Endothelial cell of umbilical vein (primary cell): ENCODE data around the gene CEMP1.
"Not testable (repeated sequence)": the region's sequence is repeated elsewhere in the genome, so short reads cannot be mapped to it uniquely, and the experiment has no call there.

Experiments
- FOS ChIP-seq: IDR thresholded peaks from 2 replicates; pipeline ENCODE4 v1.6.1; 2011; ENCODE audit warnings: mild to moderate bottlenecking, low read length, moderate library complexity, borderline replicate concordance; ENCODE audit not compliant: insufficient read depth
- MYC ChIP-seq: IDR thresholded peaks from one replicate; pipeline ENCODE4 v1.6.1; 2011; ENCODE audit warnings: mild to moderate bottlenecking, low read depth, low read length
- POLR2A ChIP-seq: IDR thresholded peaks from 2 replicates; pipeline ENCODE4 v1.6.1; 2012; ENCODE audit warnings: low read depth, mild to moderate bottlenecking, control low read depth, low read length
- POLR2AphosphoS5 ChIP-seq: IDR thresholded peaks from 2 replicates; pipeline ENCODE4 v1.6.1; 2012; ENCODE audit warnings: low read depth, mild to moderate bottlenecking, control low read depth, low read length, moderate library complexity; ENCODE audit not compliant: insufficient read depth
- TF ChIP-seq, protein P1 (sequence below), 2 donors: IDR thresholded peaks; 1 replicate in 1 of 2; 2 replicates in 1 of 2; pipeline ENCODE4 v1.5.1; 2011; ENCODE audit warnings: low read length in 2 of 2, mild to moderate bottlenecking in 2 of 2, moderate library complexity in 2 of 2, control low read depth in 1 of 2, inconsistent platforms in 1 of 2, low read depth in 1 of 2; ENCODE audit not compliant: insufficient read depth in 1 of 2; ENCODE audit errors: extremely low read depth in 1 of 2
- TF ChIP-seq, protein P2 (sequence below): IDR thresholded peaks from 2 replicates; pipeline ENCODE4 v1.6.1; 2011; ENCODE audit not compliant: insufficient read depth, insufficient read length

DNA sequence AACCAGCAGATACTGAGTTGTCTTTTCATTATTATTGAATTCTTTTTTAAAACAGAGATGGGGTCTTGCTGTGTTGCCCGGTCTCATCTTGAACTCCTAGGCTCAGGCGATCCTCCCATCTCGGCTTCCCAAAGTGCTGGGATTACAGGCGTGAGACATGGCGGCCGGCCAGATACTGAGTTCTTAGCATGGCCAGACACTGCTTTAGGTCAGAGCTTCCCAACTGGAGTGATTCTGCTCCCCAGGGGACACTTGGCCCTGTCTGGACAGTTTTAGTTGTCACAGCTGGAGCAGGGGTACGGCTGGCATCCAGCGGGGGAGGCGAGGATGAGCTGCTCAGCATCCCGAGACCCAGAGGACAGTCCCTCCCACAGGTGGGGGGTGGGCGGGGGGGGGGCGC is 47.7 kb upstream of the CEMP1 start:
- TF ChIP-seq, protein P1, sequence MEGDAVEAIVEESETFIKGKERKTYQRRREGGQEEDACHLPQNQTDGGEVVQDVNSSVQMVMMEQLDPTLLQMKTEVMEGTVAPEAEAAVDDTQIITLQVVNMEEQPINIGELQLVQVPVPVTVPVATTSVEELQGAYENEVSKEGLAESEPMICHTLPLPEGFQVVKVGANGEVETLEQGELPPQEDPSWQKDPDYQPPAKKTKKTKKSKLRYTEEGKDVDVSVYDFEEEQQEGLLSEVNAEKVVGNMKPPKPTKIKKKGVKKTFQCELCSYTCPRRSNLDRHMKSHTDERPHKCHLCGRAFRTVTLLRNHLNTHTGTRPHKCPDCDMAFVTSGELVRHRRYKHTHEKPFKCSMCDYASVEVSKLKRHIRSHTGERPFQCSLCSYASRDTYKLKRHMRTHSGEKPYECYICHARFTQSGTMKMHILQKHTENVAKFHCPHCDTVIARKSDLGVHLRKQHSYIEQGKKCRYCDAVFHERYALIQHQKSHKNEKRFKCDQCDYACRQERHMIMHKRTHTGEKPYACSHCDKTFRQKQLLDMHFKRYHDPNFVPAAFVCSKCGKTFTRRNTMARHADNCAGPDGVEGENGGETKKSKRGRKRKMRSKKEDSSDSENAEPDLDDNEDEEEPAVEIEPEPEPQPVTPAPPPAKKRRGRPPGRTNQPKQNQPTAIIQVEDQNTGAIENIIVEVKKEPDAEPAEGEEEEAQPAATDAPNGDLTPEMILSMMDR (IDR thresholded peaks at IDR 0.05; ENCODE audit: extremely low read depth in 1 of 2, insufficient read depth in 1 of 2, low read depth in 1 of 2, low read length in 2 of 2), result not testable (repeated sequence)
- TF ChIP-seq POLR2AphosphoS5, POLR2A, MYC, FOS: not testable (repeated sequence)
- TF ChIP-seq, protein P2, sequence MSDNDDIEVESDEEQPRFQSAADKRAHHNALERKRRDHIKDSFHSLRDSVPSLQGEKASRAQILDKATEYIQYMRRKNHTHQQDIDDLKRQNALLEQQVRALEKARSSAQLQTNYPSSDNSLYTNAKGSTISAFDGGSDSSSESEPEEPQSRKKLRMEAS, result not testable (repeated sequence)
